ENCODE measurements around the gene ST8SIA6. TPM values are rescaled to one million over a fixed set of nuclear protein-coding genes. Genes with fewer than 3 reads are reported as not detected.

Gene ST8SIA6
- total RNA-seq, 2 donors from 2014 or later, result 1.5 to 8.9 TPM

DNA sequence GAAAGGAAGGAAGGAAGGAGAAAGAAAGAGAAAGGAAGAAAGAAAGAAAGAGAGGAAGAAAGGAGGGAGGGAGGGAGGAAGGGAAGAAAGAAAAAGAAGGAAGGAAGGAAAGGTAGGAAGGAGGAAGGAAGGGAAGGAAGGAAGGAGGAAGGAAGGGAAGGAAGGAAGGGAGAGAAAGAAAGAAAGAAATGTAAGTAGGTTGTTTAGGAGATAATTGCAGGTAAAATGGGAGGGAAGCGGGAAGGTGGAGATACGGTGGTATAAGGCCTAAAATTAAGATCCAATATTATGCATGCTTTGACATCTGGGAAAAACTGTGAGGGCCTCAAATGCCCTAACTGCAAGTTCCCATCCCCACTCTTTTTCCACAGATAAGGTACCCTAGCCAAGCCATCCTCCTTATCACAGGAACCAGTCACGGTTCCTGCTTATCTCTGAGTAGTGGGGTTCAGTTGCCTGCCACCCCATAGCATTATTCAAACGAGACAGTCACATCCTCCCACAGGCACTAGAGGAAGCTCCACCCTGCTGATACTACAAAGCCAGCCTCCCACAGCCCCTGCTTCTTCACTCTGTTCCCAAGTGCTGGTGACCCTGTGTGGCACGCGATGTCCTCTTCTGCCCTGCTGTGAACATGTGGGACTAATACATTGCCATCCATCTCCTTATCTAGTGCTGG is 28.7 kb downstream of the ST8SIA6 start:
- DNase-seq (ENCODE audit: low spot score), result no peak
- no peaks in the 10 kb centered on the region for H3K36me3 ChIP-seq
- H3K4me3 ChIP-seq, result no peak overlapping the region
- TF ChIP-seq, protein P1, sequence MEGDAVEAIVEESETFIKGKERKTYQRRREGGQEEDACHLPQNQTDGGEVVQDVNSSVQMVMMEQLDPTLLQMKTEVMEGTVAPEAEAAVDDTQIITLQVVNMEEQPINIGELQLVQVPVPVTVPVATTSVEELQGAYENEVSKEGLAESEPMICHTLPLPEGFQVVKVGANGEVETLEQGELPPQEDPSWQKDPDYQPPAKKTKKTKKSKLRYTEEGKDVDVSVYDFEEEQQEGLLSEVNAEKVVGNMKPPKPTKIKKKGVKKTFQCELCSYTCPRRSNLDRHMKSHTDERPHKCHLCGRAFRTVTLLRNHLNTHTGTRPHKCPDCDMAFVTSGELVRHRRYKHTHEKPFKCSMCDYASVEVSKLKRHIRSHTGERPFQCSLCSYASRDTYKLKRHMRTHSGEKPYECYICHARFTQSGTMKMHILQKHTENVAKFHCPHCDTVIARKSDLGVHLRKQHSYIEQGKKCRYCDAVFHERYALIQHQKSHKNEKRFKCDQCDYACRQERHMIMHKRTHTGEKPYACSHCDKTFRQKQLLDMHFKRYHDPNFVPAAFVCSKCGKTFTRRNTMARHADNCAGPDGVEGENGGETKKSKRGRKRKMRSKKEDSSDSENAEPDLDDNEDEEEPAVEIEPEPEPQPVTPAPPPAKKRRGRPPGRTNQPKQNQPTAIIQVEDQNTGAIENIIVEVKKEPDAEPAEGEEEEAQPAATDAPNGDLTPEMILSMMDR (IDR thresholded peaks at IDR 0.05), result no peak
- H3K9me3 ChIP-seq, result no peaks in the 10 kb centered on the region
- ATAC-seq (ENCODE audit: insufficient number of reproducible peaks, low FRiP score, low read depth), result no peak
- H3K27ac ChIP-seq, result no peak overlapping the region
- no peaks in the 10 kb centered on the region for H3K4me1 ChIP-seq (ENCODE audit: control insufficient read depth in 1 of 2, low read depth in 2 of 2)
- H3K27me3 ChIP-seq (replicated peaks; ENCODE audit: insufficient read depth), result no peaks in the 10 kb centered on the region

DNA sequence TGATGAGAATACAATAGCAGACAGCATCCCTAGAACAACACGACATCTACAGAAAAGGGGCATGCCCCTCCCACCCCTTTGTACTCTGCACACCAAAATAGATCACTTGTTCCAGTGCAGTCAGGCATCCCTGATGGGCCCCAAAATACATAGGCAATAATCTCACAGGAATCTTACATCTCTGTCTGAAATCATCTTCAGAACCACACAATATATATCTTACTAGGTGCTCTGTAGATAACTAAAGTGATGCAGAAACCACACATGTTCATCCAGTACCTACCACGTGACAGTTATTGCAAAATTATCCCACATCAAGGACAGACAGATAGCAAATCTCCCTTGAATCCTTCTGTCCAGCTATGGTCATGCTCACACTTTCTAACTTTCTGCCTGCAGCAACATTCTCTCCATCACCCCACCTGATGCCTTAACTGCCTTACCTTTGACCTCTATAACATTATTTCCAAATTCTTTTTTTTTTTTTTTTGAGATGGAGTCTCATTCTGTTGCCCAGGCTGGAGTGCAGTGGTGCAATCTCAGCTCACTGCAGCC is 30.7 kb downstream of the ST8SIA6 start:
- Histone ChIP-seq H3K27me3 (replicated peaks; ENCODE audit: insufficient read depth) (no peaks in the 10 kb centered on the region), H3K27ac (no peak overlapping the region), H3K4me3 (no peak overlapping the region), H3K36me3 (no peaks in the 10 kb centered on the region), H3K9me3 (no peaks in the 10 kb centered on the region), H3K4me1 (ENCODE audit: control insufficient read depth in 1 of 2, low read depth in 2 of 2) (no peaks in the 10 kb centered on the region)
- DNase-seq (ENCODE audit: low spot score) (no peak), ATAC-seq (ENCODE audit: insufficient number of reproducible peaks, low FRiP score, low read depth) (no peak)
- TF ChIP-seq, protein P1 (IDR thresholded peaks at IDR 0.05), result no peak

DNA sequence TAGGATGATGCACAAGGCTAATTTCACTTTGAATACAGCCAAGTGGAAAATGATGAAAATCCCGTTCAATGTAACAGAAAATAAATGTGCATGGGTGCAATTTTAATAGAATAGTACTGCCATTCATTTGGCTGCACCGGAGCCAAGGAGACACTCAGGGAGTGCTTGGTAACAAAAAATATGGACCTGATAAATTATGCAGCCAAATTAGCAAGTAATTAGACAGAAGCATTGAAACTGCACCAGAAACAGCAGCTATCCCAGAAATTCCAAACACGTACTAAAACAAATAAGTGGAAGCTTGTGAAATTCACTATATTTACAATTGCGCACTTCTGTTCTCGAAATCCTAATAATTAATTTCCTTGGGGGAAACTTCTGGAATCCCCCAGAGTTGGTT is 31.5 kb downstream of the ST8SIA6 start:
- Histone ChIP-seq H3K27ac (no peak overlapping the region), H3K36me3 (no peaks in the 10 kb centered on the region), H3K27me3 (replicated peaks; ENCODE audit: insufficient read depth) (no peaks in the 10 kb centered on the region), H3K4me1 (ENCODE audit: control insufficient read depth in 1 of 2, low read depth in 2 of 2) (peaks cover 0 to 4% of the 10 kb centered on the region in 2 donors), H3K4me3 (no peak overlapping the region), H3K9me3 (no peaks in the 10 kb centered on the region)
- ATAC-seq (ENCODE audit: insufficient number of reproducible peaks, low FRiP score, low read depth) (no peak), DNase-seq (ENCODE audit: low spot score) (no peak)
- TF ChIP-seq, protein P1 (IDR thresholded peaks at IDR 0.05), result no peak

DNA sequence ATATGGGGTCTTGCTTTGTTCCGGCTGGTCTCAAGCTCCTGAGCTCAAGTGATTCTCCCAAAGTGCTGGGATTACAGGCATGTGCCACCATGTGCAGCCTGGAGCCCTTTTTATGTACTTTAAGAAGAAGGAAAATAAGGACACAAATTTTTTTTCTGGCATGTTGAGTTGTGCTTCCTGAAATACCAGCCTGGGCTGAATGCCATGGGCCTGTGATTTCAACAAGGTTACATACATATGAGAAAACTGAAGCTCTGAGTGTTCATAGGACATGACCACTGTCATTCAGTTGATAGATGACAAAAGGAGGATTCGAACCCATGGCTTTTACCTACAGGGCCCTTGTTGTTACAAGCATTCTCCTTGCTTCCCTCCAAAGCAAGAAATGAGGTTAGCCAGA is 36.1 kb downstream of the ST8SIA6 start:
- no peak for ATAC-seq (ENCODE audit: insufficient number of reproducible peaks, low FRiP score, low read depth)
- TF ChIP-seq, protein P1 (IDR thresholded peaks at IDR 0.05), result no peak
- Histone ChIP-seq H3K36me3 (no peaks in the 10 kb centered on the region), H3K4me3 (no peak overlapping the region), H3K4me1 (ENCODE audit: control insufficient read depth in 1 of 2, low read depth in 2 of 2) (peaks cover 0 to 11% of the 10 kb centered on the region in 2 donors), H3K9me3 (no peaks in the 10 kb centered on the region), H3K27ac (no peak overlapping the region), H3K27me3 (replicated peaks; ENCODE audit: insufficient read depth) (no peaks in the 10 kb centered on the region)
- no peak for DNase-seq (ENCODE audit: low spot score)

DNA sequence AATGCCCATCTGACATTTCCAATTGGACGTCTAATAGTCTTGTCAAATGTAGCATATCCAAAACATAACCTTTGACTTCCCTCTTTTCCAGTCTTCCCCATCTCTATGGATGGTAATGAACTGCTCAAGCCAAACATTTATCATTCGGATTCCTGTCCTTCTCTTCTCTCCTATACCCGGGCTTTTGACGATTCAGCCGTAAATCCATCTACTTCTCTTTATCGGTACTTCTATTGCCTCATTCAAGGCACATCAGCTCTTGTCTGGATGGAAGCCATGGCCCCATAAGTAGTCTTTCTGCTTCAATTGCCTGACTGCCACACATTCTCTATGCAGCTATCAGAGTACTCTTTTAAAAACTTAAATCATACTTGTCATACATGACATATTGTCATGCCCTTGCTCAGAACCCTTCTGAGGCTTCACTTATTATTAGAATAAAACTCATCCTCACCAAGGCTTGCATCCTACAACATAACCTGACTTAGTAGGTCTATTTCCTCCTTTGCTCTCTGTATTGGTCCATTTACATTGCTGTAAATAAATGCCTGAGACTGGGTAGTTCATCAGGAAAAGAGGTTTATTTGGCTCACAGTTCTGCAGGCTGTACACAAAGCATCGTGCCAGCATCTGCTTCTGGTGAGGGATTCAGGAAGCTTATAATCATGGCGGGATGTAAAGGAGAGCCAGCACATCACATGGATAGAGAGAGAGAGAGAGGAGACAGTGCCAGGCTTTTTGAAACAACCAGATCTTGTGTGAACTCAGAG is 37.8 kb downstream of the ST8SIA6 start:
- ATAC-seq (ENCODE audit: insufficient number of reproducible peaks, low FRiP score, low read depth) (no peak), DNase-seq (ENCODE audit: low spot score) (no peak)
- Histone ChIP-seq H3K4me1 (ENCODE audit: control insufficient read depth in 1 of 2, low read depth in 2 of 2) (peaks cover 0 to 11% of the 10 kb centered on the region in 2 donors), H3K4me3 (no peak overlapping the region), H3K36me3 (no peaks in the 10 kb centered on the region), H3K27ac (no peak overlapping the region), H3K27me3 (replicated peaks; ENCODE audit: insufficient read depth) (no peaks in the 10 kb centered on the region), H3K9me3 (no peaks in the 10 kb centered on the region)
- TF ChIP-seq, protein P1 (IDR thresholded peaks at IDR 0.05), result no peak

Data from thoracic aorta (tissue), 2 donors.